Dermis microvascular lymphatic vessel endothelial cell (primary cell): ENCODE data around the gene PIH1D1. TPM values are rescaled to one million over a fixed set of nuclear protein-coding genes. Genes with fewer than 3 reads are reported as not detected.
"Not testable (repeated sequence)": the region's sequence is repeated elsewhere in the genome, so short reads cannot be mapped to it uniquely, and the experiment has no call there.

Experiments used
- DNase-seq, 2 donors: peaks; one replicate each; pipeline versions ENCODE4 v3.0.0 to v3.0.0-alpha.2; 2010; ENCODE audit warnings: low read depth in 2 of 2
- total RNA-seq: library from RNA; depleted of rRNA; stranded (reverse); fragments of >200 nt; gene quantifications from 2 replicates; pipeline ENCODE4 v1.2.1, GENCODE V29; 2014

The PIH1D1 gene
- total RNA-seq, 1 donor from 2014 or later = 146 TPM

DNA sequence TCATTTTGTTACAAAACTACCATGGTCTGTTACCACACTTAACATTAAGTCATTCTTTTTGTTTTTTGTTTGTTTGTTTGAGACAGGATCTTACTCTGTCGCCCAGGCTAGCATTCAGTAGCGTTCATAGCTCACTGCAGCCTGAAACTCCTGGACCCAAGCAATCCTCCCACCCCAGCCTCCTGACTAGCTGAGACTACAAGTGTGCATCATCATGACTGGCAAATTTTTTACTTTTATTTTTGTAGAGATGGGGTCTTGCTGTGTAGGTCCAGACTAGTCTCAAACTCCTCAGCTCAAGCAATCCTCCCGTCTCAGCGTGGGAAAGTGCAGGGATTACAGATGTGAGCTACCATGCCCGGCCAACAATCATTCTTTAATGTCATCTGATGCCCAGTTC, 4.7 kb upstream of the PIH1D1 start:
- DNase-seq = no peak

DNA sequence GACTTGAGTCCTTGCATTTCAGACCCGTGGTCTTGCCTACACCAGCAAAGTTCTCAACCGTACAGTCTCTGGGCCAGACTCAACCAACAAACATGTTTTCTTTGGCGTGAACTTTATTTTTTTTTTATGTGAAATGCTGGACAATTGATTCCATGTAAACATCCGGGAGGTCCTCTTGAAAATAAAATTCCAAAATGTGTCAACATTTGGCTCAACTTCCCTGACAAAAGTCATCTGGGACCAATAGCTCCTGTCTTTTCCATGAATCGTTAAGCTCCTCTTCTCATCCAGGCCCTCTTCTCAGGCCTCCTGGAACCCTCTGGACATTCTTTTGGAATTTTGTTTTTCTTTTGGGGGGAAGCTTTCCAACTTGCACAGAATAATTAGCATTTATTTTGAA, 4.2 kb upstream of the PIH1D1 start:
- DNase-seq = no peak

DNA sequence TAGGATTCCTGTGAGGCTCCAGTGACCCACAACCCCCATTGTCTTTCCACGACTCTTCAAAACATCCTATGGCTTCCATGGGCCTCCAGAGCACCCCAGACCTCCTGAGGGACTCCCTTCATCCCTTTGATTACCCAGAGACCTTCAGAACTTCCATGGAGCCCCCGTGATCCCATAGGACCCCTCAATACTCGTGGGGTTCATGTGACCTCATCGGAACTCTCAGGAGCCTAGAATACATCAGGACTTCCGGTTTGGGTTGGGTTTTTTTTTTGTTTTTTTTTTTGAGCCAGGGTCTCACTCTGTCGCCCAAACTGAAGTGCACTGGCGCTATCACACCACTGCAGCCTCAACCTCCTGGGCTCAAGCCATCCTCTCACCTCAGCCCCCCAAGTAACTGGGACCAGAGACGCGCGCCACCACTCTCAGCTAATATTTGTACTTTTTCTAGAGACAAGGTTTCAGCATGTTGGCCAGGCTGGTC, 2.2 kb upstream of the PIH1D1 start:
- DNase-seq = no peak

DNA sequence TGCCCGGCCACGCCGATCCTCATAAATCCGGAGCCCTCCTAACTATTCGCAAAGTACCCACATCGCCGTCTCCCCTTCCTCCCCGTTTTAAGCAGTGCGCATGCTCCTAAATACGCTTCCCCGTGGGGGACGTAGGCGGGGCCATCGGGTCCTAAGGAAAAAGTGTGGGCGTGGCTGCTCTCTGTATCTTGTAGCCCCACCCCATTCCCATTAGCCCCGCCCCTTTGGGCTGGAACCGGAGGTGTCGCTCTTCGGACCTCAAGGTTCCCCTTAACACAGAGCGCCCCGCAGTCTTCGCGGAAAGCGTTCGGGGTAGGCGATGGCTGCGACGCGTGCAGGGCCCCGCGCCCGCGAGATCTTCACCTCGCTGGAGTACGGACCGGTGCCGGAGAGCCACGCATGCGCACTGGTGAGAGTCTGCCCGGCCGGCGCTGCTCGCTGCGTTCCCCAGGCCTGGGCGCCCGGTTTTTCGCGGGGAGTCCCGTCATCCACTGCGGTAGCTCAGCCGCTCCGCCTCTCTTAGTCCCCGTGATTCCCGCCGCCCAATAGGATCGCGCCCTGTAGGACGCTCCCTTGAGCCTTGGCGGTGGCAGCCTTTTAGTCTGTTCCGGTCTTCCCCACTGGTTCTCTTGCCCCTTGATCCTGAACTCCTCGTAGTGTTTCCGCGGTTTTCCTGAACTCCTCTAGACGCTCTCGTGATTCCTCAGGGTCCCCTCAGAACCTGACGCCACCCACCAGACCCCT, 1.6 kb upstream of the PIH1D1 start, which contains the start of gene ALDH16A1:
Gene ALDH16A1, plus strand, starts transcription at position 213 of the 744 bp plus-strand sequence. Its CDS starts 107 bp downstream, at position 320.
- DNase-seq = peak; percentile 93 to 98

DNA sequence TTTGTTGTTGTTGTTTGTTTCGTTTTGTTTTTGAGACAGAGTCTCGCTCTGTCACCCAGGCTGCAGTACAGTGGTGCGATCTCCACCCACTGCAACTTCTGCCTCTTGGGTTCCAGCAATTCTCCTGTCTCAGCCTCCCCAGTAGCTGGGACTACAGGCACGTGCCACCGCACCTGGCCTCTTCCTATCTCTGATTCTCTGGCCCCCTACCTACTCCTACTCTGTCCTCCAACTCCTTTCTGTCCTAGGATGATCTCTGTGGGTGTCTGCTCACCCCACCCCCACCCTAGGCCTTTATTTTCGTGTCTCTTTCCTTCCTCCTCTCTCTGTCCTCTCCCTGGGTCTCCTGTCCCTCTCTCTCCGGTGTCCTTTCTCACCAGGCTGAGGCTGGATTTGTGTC, 1.2 kb downstream of the PIH1D1 start:
- DNase-seq = no peak

DNA sequence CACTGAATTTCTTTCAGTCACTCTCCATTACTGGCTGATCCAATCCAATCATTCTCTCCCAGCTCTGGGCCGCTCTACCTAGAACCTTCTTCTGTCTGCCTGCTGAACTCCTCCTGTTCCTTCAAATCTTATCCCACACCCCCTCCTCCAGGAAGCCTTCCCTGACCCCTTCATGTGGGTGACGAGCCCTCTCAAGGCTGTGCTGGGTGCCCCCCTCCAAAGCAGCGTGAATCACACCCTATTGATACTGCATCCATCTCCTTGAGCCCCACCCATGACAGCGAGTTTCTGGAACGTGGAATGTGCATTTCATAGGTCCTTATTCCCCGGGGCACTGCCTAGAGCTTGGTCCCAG, 3.2 kb downstream of the PIH1D1 start:
- DNase-seq = no peak

DNA sequence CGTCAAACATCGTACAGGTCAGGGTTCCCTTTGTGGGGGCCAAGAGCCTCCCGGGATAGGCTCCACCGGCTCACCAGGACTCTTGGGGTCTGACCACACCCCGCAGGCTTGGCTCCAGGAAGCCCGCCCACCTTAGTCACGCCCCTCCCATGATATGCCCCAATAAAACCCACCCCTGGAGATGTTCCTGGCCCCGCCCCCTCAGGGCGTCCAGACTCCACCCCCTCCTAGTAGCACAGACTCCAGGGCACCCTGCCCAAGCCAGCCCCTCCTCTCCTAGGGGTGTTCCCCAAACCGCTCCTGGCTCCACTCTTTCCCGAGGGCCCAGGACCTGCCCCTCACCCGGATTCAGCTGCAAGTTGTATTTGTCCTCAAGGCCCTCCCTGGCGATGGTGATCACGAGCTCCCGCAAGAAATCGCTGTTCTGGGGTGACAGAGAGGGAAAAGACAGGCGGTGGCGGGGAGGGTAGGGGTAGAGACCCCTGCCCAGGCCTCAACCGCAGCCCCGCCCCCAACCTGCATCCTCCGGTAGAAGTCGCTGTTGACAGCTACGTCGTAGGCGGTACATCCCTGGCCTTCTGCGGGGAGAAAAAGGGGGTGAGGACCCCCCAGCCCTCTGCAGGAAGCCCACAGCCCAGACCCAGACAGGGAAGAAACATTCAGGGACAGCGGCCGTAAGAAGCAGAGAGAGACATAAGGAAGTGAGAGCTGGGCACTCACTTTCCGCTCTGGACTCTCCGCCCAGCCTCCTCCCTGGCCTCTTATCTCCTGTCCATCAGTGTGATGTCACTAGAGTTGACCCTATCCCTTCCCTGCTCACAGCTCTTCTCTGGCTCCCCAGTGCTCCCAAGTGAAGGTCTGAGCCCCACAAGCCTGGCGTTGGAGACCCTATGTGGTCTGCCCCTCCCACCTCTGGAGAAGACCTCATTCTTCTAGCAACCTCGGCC, 3.9 kb downstream of the PIH1D1 start:
- DNase-seq = peak in 1 of 2 donors; percentile 25

DNA sequence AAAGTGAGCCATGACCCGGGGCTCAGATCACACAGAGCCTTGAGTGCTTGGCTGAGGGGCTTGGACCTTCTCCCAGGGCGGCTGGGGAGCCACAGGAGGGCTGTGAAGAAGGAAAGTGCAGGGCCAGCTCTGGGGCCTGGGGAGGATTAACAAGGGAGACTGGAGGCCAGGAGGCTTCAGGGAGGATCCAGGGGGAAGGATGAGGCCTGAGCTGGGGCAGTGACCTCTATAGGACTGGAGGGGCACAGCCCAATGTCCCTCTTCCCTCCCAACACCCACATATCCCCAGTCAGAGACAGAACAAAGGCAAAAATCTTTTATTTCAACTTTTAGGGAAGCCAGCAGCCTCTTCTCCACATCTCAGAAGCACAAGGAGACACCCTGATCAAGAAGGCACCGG, 5.6 kb downstream of the PIH1D1 start:
- no peak for DNase-seq

DNA sequence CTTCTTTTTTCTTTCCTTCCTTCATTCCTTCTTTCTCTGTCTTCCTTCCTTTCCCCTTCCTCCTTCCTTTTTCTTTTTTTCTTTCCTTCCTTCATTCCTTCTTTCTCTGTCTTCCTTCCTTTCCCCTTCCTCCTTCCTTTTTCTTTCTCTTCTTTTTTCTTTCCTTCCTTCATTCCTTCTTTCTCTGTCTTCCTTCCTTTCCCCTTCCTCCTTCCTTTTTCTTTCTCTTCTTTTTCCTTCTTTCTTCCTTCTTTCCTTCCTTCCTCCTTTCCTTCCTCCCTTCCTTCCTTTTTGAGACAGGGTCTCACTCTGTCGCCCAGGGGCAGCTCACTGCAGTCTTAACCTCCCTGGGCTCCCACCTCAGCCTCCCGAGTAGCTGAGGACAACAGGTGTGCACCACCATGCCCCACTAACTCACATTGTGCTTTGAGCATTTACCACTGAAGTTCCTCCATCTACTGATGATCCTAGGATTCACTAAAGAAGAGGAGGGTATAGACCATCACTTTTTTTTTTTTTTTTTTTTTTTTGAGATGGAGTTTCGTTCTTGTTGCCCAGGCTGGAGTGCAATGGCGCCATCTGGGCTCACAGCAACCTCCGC, 7.4 kb downstream of the PIH1D1 start:
- DNase-seq = not testable (repeated sequence)

DNA sequence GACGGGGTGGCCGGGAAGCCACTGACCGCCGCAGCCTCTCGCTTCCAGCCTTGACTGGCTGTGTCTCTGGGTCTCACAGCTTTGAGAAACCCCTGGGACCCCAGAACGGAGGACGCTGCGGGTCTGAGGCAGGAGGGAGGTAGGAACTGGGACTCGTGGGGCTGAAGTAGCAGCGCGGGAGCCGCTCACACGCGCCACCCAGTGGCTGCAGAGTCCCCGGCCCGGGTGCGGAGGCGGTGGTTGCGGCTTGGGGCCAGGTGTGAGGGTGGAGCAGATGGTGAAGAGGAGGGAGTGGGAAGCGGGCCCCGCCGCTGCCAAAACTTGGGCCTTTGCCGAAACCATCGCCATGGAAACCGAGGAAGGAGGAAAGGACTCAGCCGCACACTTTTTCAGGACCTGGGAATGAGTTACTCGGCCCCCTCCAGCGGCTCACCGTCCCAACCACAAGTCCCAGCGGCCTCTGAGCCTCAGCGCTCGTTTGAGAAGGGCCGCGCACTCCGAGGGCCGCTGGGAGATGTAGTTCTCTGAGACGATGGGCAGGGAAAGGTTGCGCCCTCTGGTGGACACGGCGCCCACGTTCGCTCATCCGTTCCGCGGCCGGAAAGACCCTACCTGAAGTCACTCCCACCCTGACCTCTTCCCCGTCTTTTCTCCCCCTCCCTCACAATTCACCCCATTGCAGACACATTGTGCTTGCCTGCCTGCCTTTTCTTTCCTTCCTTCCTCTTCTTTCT, 8.1 kb downstream of the PIH1D1 start:
- peak; percentile 83 to 94 for DNase-seq

DNA sequence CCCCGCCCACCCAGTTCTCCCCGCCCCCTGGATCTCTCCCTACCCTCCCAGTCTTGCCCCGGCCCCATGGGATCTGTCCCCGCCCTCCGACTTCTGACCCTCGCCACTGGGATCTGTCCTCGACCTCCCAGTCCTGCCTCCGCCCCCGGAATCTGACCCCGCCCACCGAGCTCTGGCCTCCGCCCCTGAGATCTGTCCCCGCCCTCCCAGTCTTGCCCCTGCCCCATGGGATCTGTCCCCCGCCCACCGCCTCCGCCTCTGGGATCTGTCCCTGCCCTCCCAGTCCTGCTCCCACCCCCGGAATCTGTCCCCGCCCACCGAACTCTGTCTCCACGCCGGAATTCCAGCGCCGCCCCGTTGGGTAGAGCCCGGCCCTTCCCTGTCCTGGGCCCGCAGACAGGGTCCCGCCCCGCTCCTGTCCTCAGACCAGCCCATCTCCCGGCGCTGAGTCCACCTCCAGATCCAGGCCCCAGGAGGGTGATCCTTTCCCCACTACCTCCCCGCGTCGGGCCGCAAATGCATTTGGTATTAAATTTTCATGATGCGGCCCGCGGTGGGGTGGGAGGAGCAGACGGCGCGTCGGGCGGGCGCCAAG, 8.7 kb downstream of the PIH1D1 start:
- peak; percentile 76 to 89 for DNase-seq

DNA sequence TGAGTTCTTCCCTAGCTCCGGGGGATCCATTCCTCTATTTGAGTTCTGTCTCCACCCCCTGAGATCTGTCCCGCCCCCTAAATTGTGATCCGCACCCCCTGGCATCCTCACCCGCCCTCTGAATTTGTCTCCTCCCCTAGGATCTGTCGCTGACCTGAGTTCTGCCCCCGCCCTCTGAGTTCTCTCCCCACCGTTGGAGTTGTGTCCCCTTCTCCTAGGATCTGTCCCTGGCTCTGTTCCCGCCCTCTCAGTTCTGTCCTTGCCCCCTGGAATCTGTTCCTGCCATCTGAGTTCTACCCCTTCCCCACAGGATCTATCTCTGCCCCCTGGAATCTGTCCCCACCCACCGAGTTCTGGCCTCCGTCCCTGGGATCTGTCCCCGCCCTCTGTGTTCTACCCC, 9.3 kb downstream of the PIH1D1 start:
- DNase-seq = no peak

DNA sequence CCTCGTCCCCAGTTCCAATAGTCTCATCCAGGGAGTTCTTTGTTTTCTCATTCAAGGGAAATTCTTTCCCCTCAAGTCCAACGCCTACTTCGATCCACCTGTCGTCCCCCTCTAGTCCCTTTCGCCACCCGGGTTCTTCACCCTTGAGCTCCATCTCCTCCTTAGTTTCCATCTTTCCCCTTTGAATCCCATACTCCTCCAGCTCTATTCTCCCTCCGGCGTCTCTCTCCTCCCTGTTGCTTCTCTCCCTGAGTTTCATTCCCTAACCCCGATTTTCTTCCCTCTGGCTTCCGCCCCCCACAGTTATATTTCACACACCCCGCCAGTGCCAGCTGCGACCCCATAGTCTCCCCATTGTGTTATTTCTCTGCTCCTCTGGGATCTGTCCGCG, 9.7 kb downstream of the PIH1D1 start:
- no peak for DNase-seq

DNA sequence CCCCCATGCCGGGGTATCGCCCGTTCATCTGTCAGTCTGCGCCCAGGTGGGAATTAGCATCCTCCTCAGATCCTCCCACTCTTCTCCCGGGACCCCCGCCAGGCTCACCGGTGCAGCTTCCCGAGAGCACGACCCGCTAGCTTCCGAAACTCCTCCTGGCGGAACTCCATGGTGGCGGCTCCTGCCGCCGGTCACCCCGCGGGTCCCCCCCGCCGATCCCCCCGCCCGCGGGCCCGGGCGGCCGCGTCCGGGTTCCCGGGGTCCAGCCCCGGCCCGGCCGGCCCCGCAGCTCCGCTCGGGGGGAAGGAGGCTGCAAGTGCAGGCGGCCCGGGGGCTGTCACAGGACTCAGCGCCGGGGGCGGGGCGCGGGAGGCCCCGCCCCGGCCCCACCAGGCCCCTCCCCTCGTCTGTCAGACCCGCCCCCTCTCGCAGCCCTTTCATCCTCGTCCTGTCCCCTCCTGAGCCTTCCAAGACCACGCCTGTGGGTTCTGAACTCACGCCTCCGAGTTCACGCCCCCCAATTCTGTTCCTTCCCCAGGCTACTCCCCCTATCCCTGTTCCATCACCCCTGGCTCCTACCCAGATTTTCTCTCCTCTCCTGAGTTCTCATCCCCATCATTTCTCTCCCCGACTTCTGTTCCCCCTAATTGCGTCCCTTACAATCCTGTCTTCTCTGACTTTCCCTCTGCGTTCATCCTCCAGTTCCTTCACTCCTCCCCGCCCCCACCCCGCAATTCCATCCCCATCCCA, 10.2 kb downstream of the PIH1D1 start, which contains the start of gene SLC17A7:
Gene SLC17A7, minus strand, starts transcription at position 318 of the 750 bp plus-strand sequence. Its CDS starts 148 bp downstream, at position 170.
- peak in 1 of 2 donors; percentile 18 for DNase-seq

DNA sequence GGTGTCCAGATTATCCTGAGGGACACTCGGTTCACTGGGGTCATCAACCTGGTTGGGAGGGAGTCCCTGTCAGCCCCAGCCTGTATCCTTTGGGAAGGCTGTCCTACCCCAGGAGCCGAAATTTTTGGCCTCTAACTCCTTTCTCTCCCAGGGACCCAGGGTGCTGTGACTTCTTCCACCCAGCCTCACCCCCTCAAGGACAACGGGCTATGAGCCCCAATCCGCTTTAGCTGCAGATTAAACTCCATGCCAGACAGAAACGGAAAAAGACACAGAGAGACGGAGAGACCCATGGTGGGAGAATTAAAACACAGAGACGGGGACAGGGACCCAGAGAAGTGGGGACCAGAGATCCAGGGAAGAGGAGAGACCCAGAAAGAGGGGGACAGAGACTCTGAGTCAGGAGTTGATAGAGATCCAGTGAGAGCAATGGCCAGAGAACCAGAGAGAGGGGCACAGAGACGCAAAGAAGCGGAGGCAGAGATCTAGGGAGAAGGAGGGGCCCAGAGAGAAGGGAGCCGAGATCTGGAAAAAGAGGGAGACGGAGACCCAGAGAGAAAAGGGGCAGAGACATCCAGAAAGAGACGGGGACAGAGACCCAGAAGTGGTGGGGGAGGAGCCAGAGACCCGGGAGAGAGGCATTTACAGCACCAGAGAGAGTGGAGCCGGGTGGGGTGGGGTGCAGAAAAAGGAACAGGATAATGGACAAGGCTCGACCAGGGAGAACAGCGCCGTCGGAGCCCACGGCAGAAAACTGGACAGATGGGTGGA, 11.0 kb downstream of the PIH1D1 start:
- no peak for DNase-seq

DNA sequence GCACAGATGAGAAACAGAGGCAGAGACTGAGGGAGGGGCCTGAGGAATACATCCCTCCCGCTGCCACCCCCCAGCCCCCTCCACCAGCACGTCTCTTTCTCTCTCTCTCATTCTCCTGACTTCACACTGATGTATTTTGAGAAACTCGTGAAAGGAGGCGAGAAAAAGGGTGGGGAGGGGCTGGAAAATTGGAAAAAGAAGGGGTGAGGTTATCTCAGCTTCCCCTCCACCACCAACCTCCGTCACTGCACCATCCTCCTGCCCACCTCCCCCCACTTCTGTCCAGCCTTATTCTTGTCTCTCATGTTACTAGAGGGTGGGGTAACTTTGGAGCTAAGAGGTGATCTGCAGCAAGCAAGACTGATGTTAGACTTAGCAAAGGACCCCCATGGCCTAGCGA, 11.8 kb downstream of the PIH1D1 start:
- DNase-seq = no peak

DNA sequence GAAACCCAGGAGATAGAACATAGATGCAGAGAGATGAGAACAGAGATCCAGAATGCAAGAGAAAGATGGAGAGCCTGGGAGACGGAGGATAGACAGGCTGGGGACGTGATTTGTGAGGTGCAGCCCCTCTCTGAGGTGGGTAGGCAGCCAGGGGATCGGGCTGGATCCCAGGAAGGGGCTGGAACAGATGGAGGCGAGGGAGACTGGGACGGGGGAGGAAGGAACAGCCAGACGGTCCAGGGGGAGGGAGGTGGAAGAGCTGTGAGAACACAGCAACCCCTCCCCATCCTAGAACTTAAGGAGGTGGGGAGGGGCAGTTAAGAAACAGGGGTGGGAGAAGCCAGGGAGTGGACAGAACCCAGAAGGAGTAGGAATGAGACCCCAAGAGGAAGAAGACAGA, 13.4 kb downstream of the PIH1D1 start:
- DNase-seq = no peak

DNA sequence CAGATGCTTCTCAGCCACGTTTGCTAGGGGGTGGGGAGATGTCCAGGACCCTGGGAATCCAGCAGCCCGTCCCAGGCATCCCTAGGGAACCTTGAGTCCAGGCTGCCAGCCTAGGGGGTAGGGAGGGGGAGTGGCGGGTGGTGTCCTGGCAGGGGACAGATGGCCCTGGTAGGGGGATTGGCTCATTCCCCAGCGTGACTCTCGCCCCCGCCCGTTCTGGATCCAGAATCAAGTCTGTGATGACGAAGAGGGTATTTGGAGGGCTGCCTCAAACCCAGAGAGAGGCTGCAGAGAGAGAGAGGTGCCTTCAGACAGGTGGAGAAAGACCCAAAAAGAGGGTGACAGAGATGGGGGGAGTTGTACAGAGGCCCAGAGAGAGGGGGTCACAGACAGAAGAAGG, 14.4 kb downstream of the PIH1D1 start:
- no peak for DNase-seq

DNA sequence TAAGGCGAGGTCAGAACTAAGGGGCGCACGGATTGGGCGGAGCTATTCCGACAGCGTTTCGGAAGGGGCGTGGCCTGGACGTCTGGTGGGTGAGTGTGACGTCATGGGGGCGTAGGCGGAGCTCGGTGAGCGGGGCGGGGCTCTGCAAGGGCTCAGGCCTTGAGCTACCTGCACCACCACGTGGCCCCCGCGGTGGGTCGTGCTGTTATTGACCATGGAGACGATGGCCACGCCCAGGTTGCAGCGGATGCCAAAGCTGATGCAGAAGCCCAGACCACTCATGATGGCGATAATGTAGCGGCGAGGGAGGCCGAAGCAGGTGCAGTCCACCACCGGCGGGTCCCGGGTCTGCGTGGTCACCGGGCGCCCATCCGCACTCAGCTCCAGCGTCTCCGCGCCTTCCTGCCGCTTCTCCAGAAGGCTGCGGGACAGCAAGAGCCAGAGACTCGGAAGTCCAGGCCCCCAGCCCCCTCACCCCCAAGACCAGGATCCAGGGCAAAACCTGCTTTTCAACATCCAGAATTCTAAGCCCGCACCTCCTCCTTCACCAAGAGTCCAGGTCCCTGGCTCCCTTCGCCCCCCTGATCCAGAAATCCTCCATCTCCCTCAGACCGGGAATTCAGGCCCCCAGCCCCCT, 15.1 kb downstream of the PIH1D1 start:
- DNase-seq = peak in 1 of 2 donors; percentile 31
